NCI-H82 (cell line): Measurements from ENCODE around the gene NCR2.

Experiments
- DNase-seq: peaks from one replicate; lab custom pipeline; 2025; lab: John Stamatoyannopoulos, UW

NCR2 gene

DNA sequence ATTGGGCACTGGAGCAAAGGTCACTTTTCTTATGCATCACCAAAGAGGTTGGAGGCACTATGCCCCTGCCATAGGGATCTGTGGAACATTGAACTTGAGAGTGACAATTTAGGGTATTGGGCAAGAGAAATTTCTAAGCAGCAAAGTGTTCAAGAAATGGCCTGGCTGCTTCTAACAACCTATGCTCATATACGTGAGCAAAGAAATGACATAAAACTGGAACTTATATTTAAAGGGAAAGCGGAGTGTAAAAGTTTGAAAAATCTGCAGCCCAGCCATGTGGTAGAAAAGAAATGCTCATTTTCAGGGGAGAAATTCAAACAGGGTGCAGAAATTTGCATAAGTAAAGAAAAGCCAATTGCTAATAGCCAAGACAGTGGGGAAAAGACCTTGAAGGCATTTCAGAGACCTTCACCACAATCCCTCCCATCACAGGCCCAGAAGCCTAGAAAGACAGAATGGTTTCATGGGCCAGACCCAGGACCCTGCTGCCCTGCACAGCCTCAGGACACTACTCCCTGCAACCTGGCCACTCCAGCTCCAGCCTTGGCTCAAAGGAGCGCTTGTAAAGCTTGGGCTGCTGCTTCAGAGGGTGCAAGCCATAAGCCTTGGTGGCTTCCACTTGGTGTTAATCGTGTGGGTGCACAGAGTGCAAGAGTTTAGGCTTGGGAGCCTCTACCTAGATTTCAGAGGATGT is 24.4 kb downstream of the NCR2 start:
- DNase-seq, result no peak

DNA sequence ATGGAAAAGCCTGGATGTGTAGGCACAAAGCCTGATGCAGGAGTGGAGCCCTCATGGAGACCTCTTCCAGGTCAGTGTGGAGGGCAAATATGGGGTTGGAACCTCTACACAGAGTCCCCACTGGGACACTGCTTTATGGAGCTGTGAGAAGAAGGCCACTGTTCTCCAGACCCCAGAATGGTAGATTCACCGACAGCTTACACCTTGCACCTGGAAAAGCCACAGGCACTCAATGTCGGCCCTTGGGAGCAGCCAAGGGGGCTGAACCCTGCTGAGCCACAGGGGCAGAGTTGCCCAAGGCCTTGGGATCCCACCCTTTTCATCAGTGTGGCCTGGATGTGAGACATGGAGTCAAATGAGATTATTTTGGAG is 24.9 kb downstream of the NCR2 start:
- no peak for DNase-seq

DNA sequence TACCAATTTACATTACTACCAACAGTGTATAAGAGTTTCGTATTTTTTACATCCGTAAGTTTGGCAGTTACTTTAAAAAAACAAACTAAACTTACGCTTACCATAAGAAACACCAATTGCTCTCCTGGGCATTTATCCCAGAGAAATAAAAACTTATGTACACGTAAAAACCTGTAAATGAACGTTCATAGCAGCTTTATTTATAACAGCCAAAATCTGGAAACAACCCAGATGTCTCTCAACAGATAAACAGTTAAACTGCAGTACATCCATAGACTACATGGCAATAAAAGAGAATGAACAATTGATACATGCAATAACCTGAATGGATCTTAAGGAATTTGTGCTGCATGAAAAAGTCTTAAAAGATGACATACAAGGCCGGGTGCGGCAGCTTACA is 30.7 kb downstream of the NCR2 start:
- no peak for DNase-seq

DNA sequence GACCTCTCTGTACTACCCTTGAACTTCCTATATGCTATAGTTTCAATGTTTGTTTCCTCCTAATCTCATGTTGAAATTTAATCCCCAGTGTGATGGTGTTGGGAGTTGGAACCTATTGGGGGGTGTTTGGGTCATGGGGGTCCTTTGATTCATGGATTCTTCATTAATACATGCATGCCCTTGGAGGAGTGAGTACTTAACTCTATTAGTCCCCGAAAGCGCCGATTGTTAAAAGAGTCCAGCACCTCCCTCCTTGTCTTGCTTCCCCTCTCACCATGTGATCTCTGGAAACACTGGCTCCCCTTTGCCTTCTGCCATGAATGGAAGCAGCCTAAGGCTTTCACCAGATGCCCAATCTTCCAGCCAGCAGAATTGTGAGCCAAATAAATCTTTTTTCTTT is 31.7 kb downstream of the NCR2 start:
- DNase-seq, result no peak

DNA sequence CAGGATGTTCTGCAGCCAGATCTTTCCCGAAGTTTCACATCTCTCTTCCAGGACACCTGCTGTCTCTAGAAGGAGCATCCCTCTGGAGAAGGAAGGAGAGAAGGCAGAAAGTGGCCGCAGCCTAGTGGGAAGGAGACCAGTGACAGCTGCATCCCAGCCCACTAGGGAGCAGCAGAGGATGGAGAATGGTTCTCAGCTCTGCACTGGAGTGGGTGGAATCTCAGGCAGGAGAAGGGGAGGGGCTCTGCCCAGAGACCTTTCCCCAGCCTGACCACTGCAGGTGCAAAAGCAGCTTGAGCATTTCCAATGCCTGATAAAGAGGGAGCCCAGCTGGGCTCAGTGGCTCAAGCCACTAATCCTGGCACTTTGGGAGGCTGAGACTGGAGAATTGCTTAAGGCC is 32.3 kb downstream of the NCR2 start:
- DNase-seq, result peak; percentile 92

GRCh38 chr6:41370488-41371111 is 35.2 kb downstream of the NCR2 start:
- no peak for DNase-seq

DNA sequence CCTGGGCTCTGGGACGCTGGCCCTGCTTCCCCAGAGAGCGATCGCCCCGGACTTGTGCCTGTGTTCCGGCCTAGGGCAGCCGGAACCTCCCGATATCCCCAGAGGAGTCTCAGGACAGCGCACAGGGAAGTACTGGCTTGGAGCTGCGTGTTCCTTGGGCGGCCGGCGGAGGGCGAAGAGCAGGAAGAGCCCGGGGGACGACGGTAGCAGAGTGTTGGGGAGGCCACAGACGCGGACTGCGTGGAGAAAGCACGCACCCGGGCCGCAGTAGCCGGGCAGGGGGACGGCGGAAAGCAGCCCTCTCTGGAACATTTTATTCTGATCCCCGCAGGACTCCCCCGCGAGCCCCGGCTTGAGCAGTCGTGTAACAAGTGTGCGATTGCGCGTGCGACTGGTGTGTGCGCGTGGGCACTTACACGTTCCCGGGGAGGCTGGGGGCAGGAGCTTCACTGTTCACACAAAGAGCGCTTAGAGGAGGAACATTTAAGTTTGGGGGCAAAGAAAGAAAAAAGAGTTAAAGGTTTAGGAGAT is 36.1 kb downstream of the NCR2 start:
- peak; percentile 61 for DNase-seq

DNA sequence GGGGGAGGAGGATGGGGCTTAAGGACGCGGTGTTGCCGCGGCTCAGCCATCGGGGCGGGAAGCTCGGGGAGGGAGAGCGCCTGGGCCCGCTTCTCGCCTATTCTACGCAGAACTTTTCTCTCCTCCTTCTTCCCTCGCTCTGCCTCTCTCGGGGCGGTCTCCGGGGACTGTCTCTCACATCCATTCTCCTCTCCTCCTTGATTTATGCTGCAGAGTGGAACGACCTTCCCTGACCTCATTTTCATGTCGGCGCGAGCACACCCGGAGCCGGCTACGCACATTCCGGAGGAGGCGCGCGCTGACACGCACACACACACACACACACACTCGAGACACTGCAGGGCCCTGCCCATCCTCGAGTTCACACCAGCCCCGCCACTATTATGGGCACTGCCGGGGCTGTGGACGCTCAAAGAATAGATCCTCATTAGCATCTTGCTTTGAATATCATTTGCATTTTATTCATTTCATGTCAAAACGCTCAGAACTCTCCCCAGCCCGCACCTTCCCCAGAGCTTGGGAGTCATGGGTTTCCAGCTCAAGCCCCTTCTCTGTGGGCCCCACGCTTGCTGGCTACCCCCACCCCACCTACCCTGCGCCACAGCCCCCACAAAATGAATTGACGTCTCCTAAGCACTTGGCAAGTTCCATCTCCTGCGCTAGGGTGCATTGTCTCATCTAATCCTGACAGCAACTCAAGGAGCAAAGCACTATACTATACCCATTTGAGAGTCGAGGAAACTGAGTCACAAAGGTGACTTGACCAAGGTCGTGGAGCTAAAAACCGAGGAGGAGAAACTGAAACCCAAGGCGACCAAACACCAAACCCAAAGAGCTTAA is 36.8 kb downstream of the NCR2 start:
- peak; percentile 37 for DNase-seq

- DNase-seq, result no peak
Measured at GRCh38 chr6:41372832-41373626, 37.6 kb downstream of the NCR2 start.

DNA sequence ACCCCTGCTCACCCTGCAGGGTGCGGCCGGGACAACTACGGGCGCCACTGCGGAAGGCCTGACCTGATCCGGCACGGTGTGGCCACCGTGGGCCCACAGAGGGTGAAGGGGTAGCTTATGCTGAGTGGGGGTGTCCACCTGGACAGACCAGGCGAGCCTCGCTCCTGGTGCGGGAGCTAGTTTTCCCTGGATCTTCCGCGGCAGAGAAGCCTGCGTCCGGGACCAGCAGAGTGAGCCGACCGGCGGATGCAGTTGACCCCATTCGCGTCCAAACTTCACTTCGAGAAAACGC is 38.2 kb downstream of the NCR2 start:
- no peak for DNase-seq

GRCh38 chr6:41373919-41374617 is 38.7 kb downstream of the NCR2 start:
- DNase-seq, result peak; percentile 76

GRCh38 chr6:41374618-41375590 is 39.5 kb downstream of the NCR2 start:
- peak; percentile 22 for DNase-seq

DNA sequence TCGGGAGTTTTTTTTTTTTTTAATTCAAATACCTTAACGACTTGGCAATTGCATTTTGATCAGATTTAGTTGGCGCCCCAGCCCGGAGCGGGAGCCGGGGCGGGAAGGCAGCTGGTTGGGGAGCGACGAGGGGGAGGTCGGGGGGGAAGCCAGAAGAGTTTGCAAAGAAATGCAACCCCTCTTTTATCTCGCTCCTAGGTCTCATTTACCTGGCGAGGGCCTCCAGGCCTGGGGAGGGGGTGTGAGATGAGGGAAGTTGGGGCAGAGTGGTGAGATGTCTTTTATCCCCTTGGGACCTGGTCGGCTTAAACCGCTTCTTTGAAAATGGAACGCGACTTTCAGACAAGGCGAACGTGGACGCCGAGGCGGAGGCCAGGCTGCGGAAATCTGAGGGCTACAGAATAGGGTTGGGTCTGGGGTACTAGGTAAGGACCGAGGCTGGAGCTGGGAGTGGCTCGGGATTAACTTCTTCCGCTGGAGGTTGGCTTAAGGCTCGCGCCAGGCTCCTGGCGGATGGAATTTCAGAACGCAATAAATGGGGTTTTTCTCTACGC is 40.3 kb downstream of the NCR2 start:
- peak; percentile 55 for DNase-seq

DNA sequence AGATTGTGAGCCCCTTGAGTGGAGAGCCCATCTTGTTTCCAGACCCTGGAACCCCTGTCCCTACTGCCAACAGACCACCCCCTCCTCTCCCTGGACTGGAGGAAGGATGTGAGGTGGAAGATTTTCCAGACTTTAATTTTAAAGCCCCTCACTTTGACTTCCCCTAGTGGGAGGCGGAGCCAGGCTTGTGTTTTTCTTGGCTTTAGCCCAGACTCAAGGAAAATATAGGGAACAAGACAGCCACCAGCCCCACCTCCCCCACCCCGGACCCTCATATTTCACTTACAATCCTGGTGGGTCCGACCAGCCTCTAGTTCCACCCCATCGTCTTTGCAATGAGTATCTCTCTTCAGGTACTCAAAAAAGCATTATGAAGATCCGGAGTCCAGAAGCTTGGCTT is 40.8 kb downstream of the NCR2 start:
- DNase-seq, result no peak

DNA sequence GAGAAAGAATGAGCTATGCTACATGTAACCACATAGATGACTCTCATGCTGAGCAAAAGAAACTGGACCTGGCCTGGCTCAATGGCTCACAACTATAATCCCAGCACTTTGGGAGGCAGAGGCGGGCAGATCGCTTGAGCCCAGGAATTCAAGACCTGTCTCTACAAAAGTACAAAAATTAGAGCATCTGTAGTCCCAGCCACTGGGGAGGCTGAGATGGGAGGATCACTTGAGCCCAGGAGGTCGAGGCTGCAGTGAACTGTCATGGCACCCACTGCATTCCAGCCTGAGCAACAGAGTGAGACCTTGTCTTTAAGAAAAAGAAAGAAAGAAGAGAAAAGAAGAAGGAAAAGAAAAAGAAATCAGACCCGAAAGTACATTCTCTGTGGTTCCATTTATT is 41.7 kb downstream of the NCR2 start:
- no peak for DNase-seq

DNA sequence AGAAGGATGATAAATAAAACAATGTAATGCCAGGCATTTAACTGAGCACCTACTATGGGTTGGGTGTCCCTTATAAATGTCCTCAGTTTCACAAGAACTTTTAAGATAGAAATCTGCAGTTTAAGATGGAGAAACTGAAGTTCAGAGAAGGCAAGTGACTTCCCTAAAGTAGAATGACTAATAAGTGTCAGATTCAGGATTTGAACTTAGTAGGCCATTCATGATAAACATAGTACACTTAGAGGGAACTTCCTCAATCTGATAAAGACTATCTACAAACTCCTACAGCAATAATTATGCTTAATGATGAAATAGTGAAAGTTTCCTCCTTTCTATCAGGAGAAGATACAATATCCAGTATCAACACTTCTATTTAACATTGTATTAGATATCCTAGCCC is 43.9 kb downstream of the NCR2 start:
- no peak for DNase-seq

DNA sequence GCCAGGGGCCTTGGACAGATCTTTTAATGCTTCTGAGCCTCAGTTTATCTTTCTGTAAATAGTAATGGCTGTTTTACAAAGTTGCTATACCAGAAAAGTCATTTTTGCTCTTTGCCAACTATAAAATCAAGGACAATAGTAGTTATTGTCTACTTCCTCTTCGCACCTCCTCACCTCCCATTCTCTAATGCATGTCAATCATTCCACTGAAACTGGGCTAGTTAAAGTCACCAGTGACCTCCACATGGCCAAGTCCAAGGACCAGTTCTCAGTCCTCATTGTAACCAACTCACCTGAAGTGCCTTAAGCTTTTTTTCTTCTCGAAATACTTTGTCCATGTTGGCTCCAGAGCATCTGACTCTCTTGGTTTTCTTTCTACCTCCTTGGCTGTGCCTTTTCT is 51.2 kb downstream of the NCR2 start:
- no peak for DNase-seq

DNA sequence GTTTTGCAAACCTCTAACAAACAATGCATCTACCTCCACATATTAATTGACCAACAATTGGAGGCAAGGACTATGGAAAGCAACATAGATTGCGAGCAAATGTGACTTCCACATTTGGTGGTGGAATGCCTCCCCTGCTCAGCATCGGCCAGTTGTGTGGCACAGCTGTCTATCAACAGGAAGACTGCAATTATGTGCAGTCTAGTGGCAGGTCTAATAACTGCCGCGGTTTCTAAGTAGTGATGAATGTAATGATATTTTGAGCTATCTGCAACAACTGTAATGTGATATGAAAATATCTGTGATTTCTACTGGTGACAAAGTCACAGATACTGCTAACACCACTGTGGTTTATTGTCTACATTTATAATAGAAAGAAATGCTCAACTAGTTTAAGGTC is 56.8 kb downstream of the NCR2 start:
- no peak for DNase-seq

DNA sequence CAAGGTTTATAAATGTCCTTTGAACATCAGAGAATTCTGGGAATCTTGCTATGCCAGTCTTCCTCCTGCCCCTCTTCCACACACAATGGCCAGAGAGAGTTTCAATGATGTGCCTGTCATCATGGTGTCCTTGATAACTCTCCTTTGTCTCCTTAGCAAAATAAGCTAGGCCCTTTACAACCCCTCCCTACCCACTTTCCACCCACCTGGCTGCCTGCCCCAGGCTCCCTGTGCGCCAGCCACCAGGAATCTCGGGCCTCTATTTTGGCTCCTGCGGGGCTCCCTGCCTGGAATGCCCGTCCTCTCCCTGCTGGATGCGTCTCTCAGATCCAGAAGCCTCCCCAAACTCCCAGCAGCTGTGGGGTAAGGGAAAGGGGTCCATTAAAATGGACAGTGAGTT is 60.9 kb downstream of the NCR2 start:
- no peak for DNase-seq

GRCh38 chr6:41399424-41399823 is 64.0 kb downstream of the NCR2 start:
- no peak for DNase-seq
